VCaP (cell line): Measurements from ENCODE around the gene FNIP1.
"Not testable (repeated sequence)": the region's sequence is repeated elsewhere in the genome, so short reads cannot be mapped to it uniquely, and the experiment has no call there.

ENCODE experiments used
- H3K27ac ChIP-seq: fragments of 450-650 bp; 2 replicates; pipeline ENCODE4 v1.5.1; 2017
- CTCF ChIP-seq: fragments of 450-650 bp; conservative IDR thresholded peaks from 2 replicates; pipeline ENCODE4 v1.5.1; 2017; ENCODE audit warnings: mild to moderate bottlenecking, moderate library complexity

The FNIP1 gene

GRCh38 chr5:131749138-131749537, 47.7 kb downstream of the FNIP1 start:
- H3K27ac ChIP-seq, result no peak overlapping the region
- TF ChIP-seq CTCF, result no peak

GRCh38 chr5:131747180-131748105, 49.4 kb downstream of the FNIP1 start:
- TF ChIP-seq CTCF, result no peak
- H3K27ac ChIP-seq, result no peak overlapping the region

GRCh38 chr5:131746423-131746822, 50.4 kb downstream of the FNIP1 start:
- TF ChIP-seq CTCF, result no peak
- H3K27ac ChIP-seq, result no peak overlapping the region

- no peak for TF ChIP-seq CTCF
- H3K27ac ChIP-seq, result no peak overlapping the region
Measured at GRCh38 chr5:131745703-131746102, 51.1 kb downstream of the FNIP1 start.

- no peak overlapping the region for H3K27ac ChIP-seq
- TF ChIP-seq CTCF, result no peak
Measured at GRCh38 chr5:131745155-131745554, 51.7 kb downstream of the FNIP1 start.

- TF ChIP-seq CTCF, result no peak
- H3K27ac ChIP-seq, result no peak overlapping the region
Measured at GRCh38 chr5:131740477-131740876, 56.3 kb downstream of the FNIP1 start.

GRCh38 chr5:131735393-131735792, 61.4 kb downstream of the FNIP1 start:
- no peak for TF ChIP-seq CTCF
- no peak overlapping the region for H3K27ac ChIP-seq

- not testable (repeated sequence) for H3K27ac ChIP-seq
Measured at GRCh38 chr5:131734939-131735338, 61.9 kb downstream of the FNIP1 start.

GRCh38 chr5:131729292-131729691, 67.5 kb downstream of the FNIP1 start:
- not testable (repeated sequence) for H3K27ac ChIP-seq

GRCh38 chr5:131724089-131724488, 72.7 kb downstream of the FNIP1 start:
- not testable (repeated sequence) for H3K27ac ChIP-seq
